Activated T-helper 1 cell treated with anti-CD3 and anti-CD28 coated beads, Interleukin-12 subunit alpha, Interleukin-12 subunit beta, Interleukin-2, Interleukin-4 antibody, amounts not matched to agents 30 ng/mL and 10 ng/mL and 1 ng/mL, durations not matched to agents 14 hours and 24 hours and 36 hours (primary cell): ENCODE data around the gene ESYT1. TPM values are rescaled to one million over a fixed set of nuclear protein-coding genes. Genes with fewer than 3 reads are reported as not detected.
A peak's percentile ranks its signal among the peaks of the same experiment; 100 is the strongest.

ENCODE experiments used
- DNase-seq: peaks from one replicate; pipeline ENCODE4 v3.0.0; 2021; ENCODE audit warnings: low spot score
- H3K27ac Mint-ChIP-seq: one replicate; pipeline ENCODE4 v1.8.0; 2021; ENCODE audit warnings: mild to moderate bottlenecking, mixed read lengths
- H3K27me3 Mint-ChIP-seq: one replicate; pipeline ENCODE4 v1.8.0; 2022; ENCODE audit warnings: mild to moderate bottlenecking, moderate library complexity, mixed read lengths; ENCODE audit not compliant: insufficient read depth
- H3K36me3 Mint-ChIP-seq: one replicate; pipeline ENCODE4 v1.8.0; 2021; ENCODE audit warnings: low read depth, mixed read lengths
- H3K4me1 Mint-ChIP-seq: one replicate; pipeline ENCODE4 v1.8.0; 2021; ENCODE audit warnings: low read depth, mixed read lengths
- H3K4me3 Mint-ChIP-seq: one replicate; pipeline ENCODE4 v1.8.0; 2021; ENCODE audit warnings: mild to moderate bottlenecking, moderate library complexity, mixed read lengths
- H3K9me3 Mint-ChIP-seq: one replicate; pipeline ENCODE4 v1.8.0; 2021; ENCODE audit warnings: mixed read lengths
- intact Hi-C: fragments of 100-400 bp; cut with micrococcal nuclease; formaldehyde crosslinking; loops from one replicate; pipeline ENCODE4 v1.15.1; 2024
- total RNA-seq: library from RNA; stranded (reverse); gene quantifications from 2 replicates; pipeline ENCODE4 v1.2.3, GENCODE V29; 2022

Gene ESYT1
- total RNA-seq, 1 donor from 2014 or later, result 161 TPM

GRCh38 chr12:56163533-56164344 is 35.7 kb downstream of the ESYT1 start:
- no peak for DNase-seq
- H3K9me3 Mint-ChIP-seq, result no peaks in the 10 kb centered on the region
- H3K4me3 Mint-ChIP-seq, result no peak overlapping the region
- H3K36me3 Mint-ChIP-seq, result peaks cover 65% of the 10 kb centered on the region
- no peaks in the 10 kb centered on the region for H3K27me3 Mint-ChIP-seq
- peaks cover 40% of the 10 kb centered on the region for H3K4me1 Mint-ChIP-seq
- H3K27ac Mint-ChIP-seq, result peak overlapping the region; percentile 12
- intact Hi-C loops, result no loop called here

GRCh38 chr12:56164345-56164729 is 36.3 kb downstream of the ESYT1 start:
- no peak for DNase-seq
- intact Hi-C loops, result no loop called here
- H3K27me3 Mint-ChIP-seq, result no peaks in the 10 kb centered on the region
- no peak overlapping the region for H3K4me3 Mint-ChIP-seq
- no peak overlapping the region for H3K27ac Mint-ChIP-seq
- peaks cover 59% of the 10 kb centered on the region for H3K36me3 Mint-ChIP-seq
- H3K4me1 Mint-ChIP-seq, result peaks cover 34% of the 10 kb centered on the region
- H3K9me3 Mint-ChIP-seq, result no peaks in the 10 kb centered on the region

GRCh38 chr12:56165369-56165768 is 37.3 kb downstream of the ESYT1 start:
- Mint-ChIP-seq H3K4me3 (no peak overlapping the region), H3K36me3 (peaks cover 58% of the 10 kb centered on the region), H3K27me3 (no peaks in the 10 kb centered on the region), H3K9me3 (no peaks in the 10 kb centered on the region), H3K4me1 (peaks cover 24% of the 10 kb centered on the region), H3K27ac (no peak overlapping the region)
- DNase-seq, result no peak
- intact Hi-C loops, result no loop called here

- DNase-seq, result no peak
- intact Hi-C loops, result no loop called here
- H3K36me3 Mint-ChIP-seq, result peaks cover 49% of the 10 kb centered on the region
- peak overlapping the region; percentile 59 for H3K27ac Mint-ChIP-seq
- H3K4me1 Mint-ChIP-seq, result peaks cover 8% of the 10 kb centered on the region
- no peaks in the 10 kb centered on the region for H3K9me3 Mint-ChIP-seq
- H3K27me3 Mint-ChIP-seq, result no peaks in the 10 kb centered on the region
- H3K4me3 Mint-ChIP-seq, result no peak overlapping the region
These were observed 41.2 kb downstream of the ESYT1 start for GRCh38 chr12:56169229-56169759.

- Mint-ChIP-seq H3K4me3 (no peak overlapping the region), H3K27me3 (no peaks in the 10 kb centered on the region), H3K36me3 (peaks cover 53% of the 10 kb centered on the region), H3K27ac (no peak overlapping the region), H3K9me3 (no peaks in the 10 kb centered on the region), H3K4me1 (peaks cover 2% of the 10 kb centered on the region)
- intact Hi-C loops, result no loop called here
- no peak for DNase-seq
These were observed 44.8 kb downstream of the ESYT1 start for GRCh38 chr12:56172839-56173238.

GRCh38 chr12:56178347-56178746 is 50.3 kb downstream of the ESYT1 start:
- Mint-ChIP-seq H3K27ac (no peak overlapping the region), H3K4me1 (no peaks in the 10 kb centered on the region), H3K27me3 (no peaks in the 10 kb centered on the region), H3K4me3 (no peak overlapping the region), H3K36me3 (peaks cover 49% of the 10 kb centered on the region), H3K9me3 (no peaks in the 10 kb centered on the region)
- DNase-seq, result no peak
- intact Hi-C loops, result no loop called here

GRCh38 chr12:56186957-56187356 is 58.9 kb downstream of the ESYT1 start:
- H3K9me3 Mint-ChIP-seq, result no peaks in the 10 kb centered on the region
- H3K4me3 Mint-ChIP-seq, result peak overlapping the region; percentile 95
- H3K27me3 Mint-ChIP-seq, result peaks cover 2% of the 10 kb centered on the region
- peaks cover 24% of the 10 kb centered on the region for H3K36me3 Mint-ChIP-seq
- H3K4me1 Mint-ChIP-seq, result peaks cover 43% of the 10 kb centered on the region
- no peak overlapping the region for H3K27ac Mint-ChIP-seq
- intact Hi-C loops, result loop anchor here (10.0 kb wide), 1 partner anchor 142 kb away; the partner anchor contains the start of gene RPS26
- no peak for DNase-seq

GRCh38 chr12:56188131-56188777 is 60.2 kb downstream of the ESYT1 start:
- Mint-ChIP-seq H3K9me3 (no peaks in the 10 kb centered on the region), H3K4me3 (peak overlapping the region; percentile 95)
- DNase-seq, result no peak

GRCh38 chr12:56188778-56189098 is 60.7 kb downstream of the ESYT1 start:
- H3K4me3 Mint-ChIP-seq, result peak overlapping the region; percentile 95
- no peaks in the 10 kb centered on the region for H3K9me3 Mint-ChIP-seq
- peaks cover 23% of the 10 kb centered on the region for H3K36me3 Mint-ChIP-seq
- H3K4me1 Mint-ChIP-seq, result peaks cover 55% of the 10 kb centered on the region
- peaks cover 2% of the 10 kb centered on the region for H3K27me3 Mint-ChIP-seq
- no peak for DNase-seq
- intact Hi-C loops, result loop anchor here (1.0 to 10.0 kb wide), 6 partner anchors 30 to 450 kb away; partner anchors contain the start of genes MYL6 and RPS26
- peak overlapping the region; percentile 92 for H3K27ac Mint-ChIP-seq

More at GRCh38 chr12:56188131-56188777, 60.2 kb downstream of the ESYT1 start:
- Mint-ChIP-seq H3K4me1 (peaks cover 52% of the 10 kb centered on the region), H3K27me3 (peaks cover 2% of the 10 kb centered on the region), H3K36me3 (peaks cover 24% of the 10 kb centered on the region), H3K27ac (peak overlapping the region; percentile 92)
- intact Hi-C loops, result loop anchor here (1.0 to 10.0 kb wide), 3 partner anchors 30 to 449 kb away; partner anchors contain the start of genes MYL6 and RPS26

- intact Hi-C loops, result loop anchor here (1.0 to 10.0 kb wide), 5 partner anchors 63 to 451 kb away; partner anchors contain the start of gene RPS26
- Mint-ChIP-seq H3K27me3 (peaks cover 2% of the 10 kb centered on the region), H3K27ac (peak within 1 kb of the TSS; percentile 96), H3K36me3 (peaks cover 20% of the 10 kb centered on the region), H3K9me3 (no peaks in the 10 kb centered on the region), H3K4me1 (peaks cover 55% of the 10 kb centered on the region), H3K4me3 (peak within 1 kb of the TSS; percentile 95)
- DNase-seq, result peak; percentile 85
These were observed 61.2 kb downstream of the ESYT1 start, which contains the start of gene SMARCC2 for GRCh38 chr12:56189099-56189917. SMARCC2 (minus strand) TSS chr12:56189483; CDS start chr12:56189461, 22 bp downstream.

- peak overlapping the region; percentile 93 for H3K4me3 Mint-ChIP-seq
- intact Hi-C loops, result loop anchor here (1.0 to 10.0 kb wide), 7 partner anchors 38 to 451 kb away; partner anchors contain the start of genes APOF, MYL6B, RPS26 and STAT2
- peaks cover 55% of the 10 kb centered on the region for H3K4me1 Mint-ChIP-seq
- H3K27ac Mint-ChIP-seq, result peak overlapping the region; percentile 96
- peaks cover 12% of the 10 kb centered on the region for H3K36me3 Mint-ChIP-seq
- H3K9me3 Mint-ChIP-seq, result no peaks in the 10 kb centered on the region
- H3K27me3 Mint-ChIP-seq, result peaks cover 2% of the 10 kb centered on the region
- DNase-seq, result peak; percentile 77
These were observed 62.0 kb downstream of the ESYT1 start for GRCh38 chr12:56189918-56190694.
